Measurements from ENCODE around the gene LONRF2. TPM values are rescaled to one million over a fixed set of nuclear protein-coding genes. Genes with fewer than 3 reads are reported as not detected.

The LONRF2 gene
- total and polyA plus RNA-seq, 2 of the 13 experiments (the other 11 are each of a cell fraction or from before 2014, with no cell fraction given), result not detected

- FAIRE-seq (no peak), ATAC-seq (no peak), DNase-seq (ENCODE audit: low spot score) (no peak)
- BruUV-seq (replicated peaks), result no TSS peak
- WGBS (ENCODE audit: low lambda C conversion rate), result 16% methylated on average over 6 of the region's 6 CpGs
- in situ Hi-C loops (cut with HindIII; ENCODE audit: extremely low pct_ligation_motif_present, low pct_unique_long_range_greater_than_20kb), result no loop called here
- no peaks in the 10 kb centered on the region for H3K9me3 ChIP-seq (ENCODE audit: low read length)
- H3K4me1 ChIP-seq (ENCODE audit: insufficient read depth, low read length), result peaks cover 11% of the 10 kb centered on the region
- H3K36me3 ChIP-seq (replicated peaks in 1 of 2; ENCODE audit: control insufficient read depth in 1 of 2, insufficient read depth in 2 of 2, low read length in 2 of 2), result no peaks in the 10 kb centered on the region
- H3K4me3 ChIP-seq (replicated peaks in 1 of 3; ENCODE audit: insufficient read depth in 1 of 3, low read depth in 2 of 3, low read length in 3 of 3), result no peak overlapping the region
- no peaks in the 10 kb centered on the region for H3K79me2 ChIP-seq (ENCODE audit: insufficient read depth, low read length)
- intact Hi-C loops (cut with micrococcal nuclease; ENCODE audit: unreplicated experiment), result no loop called here
- POLR2A ChIA-PET, result no interaction called here
- H3K27ac ChIP-seq (ENCODE audit: extremely low read length, insufficient read depth, low read length), result no peak overlapping the region
- no peak overlapping the region for H3K9ac ChIP-seq (ENCODE audit: insufficient read depth, low read depth, low read length)
- peaks cover 3 to 31% of the 10 kb centered on the region in 2 experiments; a peak in 4 of 5 replicates for H3K27me3 ChIP-seq (ENCODE audit: control insufficient read depth in 1 of 2, insufficient read depth in 2 of 2, low read length in 2 of 2)
- CTCF ChIA-PET (ENCODE audit: low intra/inter-chr PET ratio, low total read pairs), result no interaction called here
- no peak overlapping the region for H2AFZ ChIP-seq (ENCODE audit: low read length)
- H4K20me1 ChIP-seq (ENCODE audit: insufficient read depth, low read length), result no peaks in the 10 kb centered on the region
- no peak overlapping the region for H3K4me2 ChIP-seq (ENCODE audit: low read depth, low read length)
- TF ChIP-seq SOX5 (CRISPR knock-in tag; IDR thresholded peaks at IDR 0.05; ENCODE audit: borderline replicate concordance) (no peak), LRRFIP1 (CRISPR knock-in tag; conservative IDR thresholded peaks at IDR 0.05) (no peak), RNF219 (CRISPR knock-in tag; IDR thresholded peaks at IDR 0.05) (no peak), MAF1 (CRISPR knock-in tag; IDR thresholded peaks at IDR 0.05; ENCODE audit: borderline replicate concordance) (no peak), SMAD1 (CRISPR knock-in tag; IDR thresholded peaks at IDR 0.05; ENCODE audit: borderline replicate concordance, low read depth) (no peak), ATF7 (IDR thresholded peaks at IDR 0.05) (no peak), ATF7 (CRISPR knock-in tag; IDR thresholded peaks at IDR 0.05) (no peak), SMAD3 (CRISPR knock-in tag; IDR thresholded peaks at IDR 0.05) (no peak), SRY (CRISPR knock-in tag; IDR thresholded peaks at IDR 0.05) (no peak), ZNF34 (CRISPR knock-in tag; IDR thresholded peaks at IDR 0.05; ENCODE audit: borderline replicate concordance) (no peak), CC2D1A (CRISPR knock-in tag; IDR thresholded peaks at IDR 0.05) (no peak), ZNF281 (CRISPR knock-in tag; IDR thresholded peaks at IDR 0.05; ENCODE audit: borderline replicate concordance) (no peak), ZNF703 (CRISPR knock-in tag; IDR thresholded peaks at IDR 0.05; ENCODE audit: borderline replicate concordance) (no peak), TCF7L2 (IDR thresholded peaks at IDR 0.05; ENCODE audit: low read depth, low read length) (no peak), ZHX1 (CRISPR knock-in tag; IDR thresholded peaks at IDR 0.05; ENCODE audit: low read depth) (no peak), ZNF124 (CRISPR knock-in tag; IDR thresholded peaks at IDR 0.05) (no peak)
Observed at GRCh38 chr2:100274076-100274475, 48.2 kb downstream of the LONRF2 start.
